Measurements from ENCODE around the gene MOGAT2. TPM values are rescaled to one million over a fixed set of nuclear protein-coding genes. Genes with fewer than 3 reads are reported as not detected.

Gene MOGAT2
- total RNA-seq, 1 donor from 2014 or later: not detected

GRCh38 chr11:75760243-75760642 is 42.6 kb downstream of the MOGAT2 start:
- no peak for DNase-seq

DNA sequence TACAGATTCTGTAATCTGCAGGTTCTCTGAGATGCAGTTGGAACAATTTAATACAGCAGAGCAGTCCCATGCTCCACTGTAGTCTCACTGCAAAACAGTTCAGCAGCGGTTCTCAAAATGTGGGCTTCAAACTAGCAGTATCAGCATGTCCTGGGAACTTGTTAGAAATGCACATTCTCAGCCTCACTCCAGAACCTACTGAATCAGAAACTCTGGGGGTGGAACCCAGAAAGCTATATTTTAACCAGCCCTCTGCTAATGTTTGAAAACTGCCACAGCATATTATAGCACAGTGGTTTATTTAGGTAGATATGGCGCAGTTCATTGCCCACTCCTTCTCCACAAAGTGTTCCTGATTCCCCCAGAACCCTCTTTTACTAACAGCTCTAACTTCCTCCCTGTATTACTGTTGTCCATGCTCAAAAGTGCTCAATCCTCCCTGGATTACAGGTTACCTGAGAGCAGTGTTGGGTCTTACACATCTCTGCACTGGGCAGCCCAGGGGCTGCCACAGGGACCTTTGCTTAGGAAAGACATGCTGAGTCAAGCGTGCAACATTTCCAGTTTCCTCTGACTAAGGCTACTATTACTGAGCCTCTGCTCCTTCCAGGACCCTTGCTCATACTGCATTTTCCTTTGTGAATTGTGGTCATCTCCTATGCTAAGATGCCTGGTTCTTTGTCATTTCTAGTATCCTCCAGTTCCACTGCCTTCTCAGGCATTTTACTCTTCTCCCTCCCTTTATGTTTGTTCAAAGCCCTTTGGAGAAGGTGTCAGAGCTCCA is 43.3 kb downstream of the MOGAT2 start:
- DNase-seq: no peak

DNA sequence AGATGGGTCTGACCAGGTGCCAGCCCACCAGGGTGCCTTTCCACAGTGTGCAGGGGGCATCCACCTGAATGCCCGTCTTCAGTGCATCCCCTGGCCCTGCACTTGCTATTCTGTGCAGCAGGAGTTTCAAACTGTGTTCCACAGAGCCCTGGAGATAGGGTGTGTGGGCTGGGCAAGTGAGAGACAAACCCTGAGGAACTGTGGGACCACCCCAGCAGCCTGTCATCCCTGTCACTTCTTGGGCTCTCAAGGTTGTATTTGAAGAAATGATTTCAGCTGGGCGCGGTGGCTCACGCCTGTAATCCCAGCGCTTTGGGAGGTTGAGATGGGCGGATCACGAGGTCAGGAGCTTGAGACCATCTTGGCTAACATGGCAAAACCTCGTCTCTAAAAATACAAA is 44.5 kb downstream of the MOGAT2 start:
- DNase-seq: no peak

DNA sequence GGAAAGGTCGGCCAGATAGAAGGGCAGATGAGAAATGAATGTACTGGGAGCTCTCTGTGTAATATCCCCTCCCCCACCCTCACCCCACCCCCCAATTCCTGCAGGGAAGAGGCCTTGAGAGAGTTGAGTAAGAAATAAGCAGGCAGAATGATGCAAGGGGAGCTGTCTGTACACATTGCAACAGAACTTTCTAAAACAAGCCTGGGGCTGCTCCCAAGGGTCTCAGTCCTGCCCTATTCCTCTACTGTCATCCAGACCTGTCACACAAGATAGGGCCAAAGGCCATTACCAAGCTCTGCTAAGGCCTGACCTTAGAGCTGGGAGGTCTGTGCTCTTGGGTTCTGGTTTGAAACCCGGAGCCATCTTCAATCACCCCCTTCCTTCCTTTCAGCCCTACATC is 45.2 kb downstream of the MOGAT2 start:
- no peak for DNase-seq

GRCh38 chr11:75763846-75764245 is 46.2 kb downstream of the MOGAT2 start:
- DNase-seq: no peak

DNA sequence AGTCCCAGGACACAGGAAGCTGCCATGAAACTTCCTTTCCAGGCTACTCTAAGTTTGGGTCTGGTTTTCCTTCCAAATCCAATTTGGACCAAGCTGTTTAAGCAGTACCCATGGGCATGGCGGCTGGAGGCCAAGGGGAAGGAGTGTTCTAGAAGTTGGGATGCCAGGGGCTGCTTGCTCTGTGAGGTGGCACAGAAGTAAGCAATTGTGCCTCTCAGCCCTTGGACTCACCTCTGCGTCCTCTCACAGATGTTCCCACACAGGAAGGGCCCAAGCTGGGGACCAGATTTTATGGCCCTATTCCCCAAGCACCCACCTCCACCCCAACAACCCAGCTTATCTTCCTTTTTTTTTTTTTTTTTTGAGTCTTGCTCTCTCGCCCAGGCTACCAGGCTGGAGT is 47.5 kb downstream of the MOGAT2 start:
- DNase-seq: no peak

- no peak for DNase-seq
These were observed 49.0 kb downstream of the MOGAT2 start for GRCh38 chr11:75766443-75767227.

GRCh38 chr11:75767228-75767572 is 49.6 kb downstream of the MOGAT2 start:
- DNase-seq: no peak

GRCh38 chr11:75767793-75768111 is 50.1 kb downstream of the MOGAT2 start:
- DNase-seq: no peak

GRCh38 chr11:75768112-75768908 is 50.7 kb downstream of the MOGAT2 start, which contains the start of gene DGAT2:
Gene DGAT2, plus strand, starts transcription at chr11:75768778. Its CDS starts 214 bp downstream, at chr11:75768992.
- DNase-seq: peak; percentile 79

DNA sequence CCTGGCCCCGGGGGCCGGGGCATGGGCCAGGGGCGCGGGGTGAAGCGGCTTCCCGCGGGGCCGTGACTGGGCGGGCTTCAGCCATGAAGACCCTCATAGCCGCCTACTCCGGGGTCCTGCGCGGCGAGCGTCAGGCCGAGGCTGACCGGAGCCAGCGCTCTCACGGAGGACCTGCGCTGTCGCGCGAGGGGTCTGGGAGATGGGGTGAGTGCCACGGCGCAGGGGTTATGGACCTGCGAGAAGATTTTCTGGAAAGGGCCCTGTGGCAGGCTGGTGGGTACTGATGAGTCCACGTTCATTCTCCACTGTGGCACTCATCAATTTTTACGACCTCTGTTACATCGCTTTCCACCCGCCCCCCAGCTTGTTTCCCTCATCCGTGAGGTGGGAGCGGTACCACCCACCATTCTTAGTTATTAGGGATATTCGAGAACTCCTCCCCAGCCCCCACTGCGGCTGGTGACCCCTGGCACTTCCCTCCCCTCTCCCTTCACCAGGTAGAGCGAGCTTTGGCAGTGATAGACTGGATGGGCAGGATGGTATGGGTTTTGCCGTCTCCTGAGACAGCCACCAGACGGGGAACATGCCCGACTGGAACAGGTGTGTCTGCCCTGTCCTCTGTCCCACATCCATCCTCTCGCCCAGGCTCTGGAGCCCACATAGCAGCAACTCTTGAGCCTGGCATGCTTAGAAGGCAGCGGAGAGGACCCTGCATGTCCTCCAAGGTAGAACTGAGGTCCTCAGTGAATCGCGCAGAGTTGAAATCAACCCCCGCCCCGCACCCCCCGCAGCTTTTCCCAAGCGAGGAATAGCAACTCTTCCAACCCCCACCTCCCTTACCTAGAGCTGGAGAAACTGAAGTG is 51.5 kb downstream of the MOGAT2 start:
- peak; percentile 12 for DNase-seq

DNA sequence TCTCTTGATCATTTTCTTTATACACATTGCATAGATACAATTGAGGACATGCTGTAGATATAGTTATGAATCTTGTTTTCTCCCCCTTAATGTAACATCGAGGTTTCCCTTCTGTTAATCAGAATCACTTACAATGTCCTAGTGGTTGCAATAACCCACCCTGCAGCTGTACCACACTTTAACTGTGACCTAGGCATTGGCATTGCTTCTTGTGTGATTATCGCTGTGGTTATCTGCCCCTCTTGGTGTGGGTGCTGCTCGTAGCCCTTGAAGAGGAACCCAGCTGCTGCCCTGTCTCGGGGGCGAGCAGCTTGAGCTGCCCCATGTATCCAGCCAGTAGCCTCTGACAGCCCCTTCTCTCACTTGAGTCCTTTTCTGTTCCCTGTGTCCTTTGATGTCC is 52.5 kb downstream of the MOGAT2 start:
- no peak for DNase-seq

DNA sequence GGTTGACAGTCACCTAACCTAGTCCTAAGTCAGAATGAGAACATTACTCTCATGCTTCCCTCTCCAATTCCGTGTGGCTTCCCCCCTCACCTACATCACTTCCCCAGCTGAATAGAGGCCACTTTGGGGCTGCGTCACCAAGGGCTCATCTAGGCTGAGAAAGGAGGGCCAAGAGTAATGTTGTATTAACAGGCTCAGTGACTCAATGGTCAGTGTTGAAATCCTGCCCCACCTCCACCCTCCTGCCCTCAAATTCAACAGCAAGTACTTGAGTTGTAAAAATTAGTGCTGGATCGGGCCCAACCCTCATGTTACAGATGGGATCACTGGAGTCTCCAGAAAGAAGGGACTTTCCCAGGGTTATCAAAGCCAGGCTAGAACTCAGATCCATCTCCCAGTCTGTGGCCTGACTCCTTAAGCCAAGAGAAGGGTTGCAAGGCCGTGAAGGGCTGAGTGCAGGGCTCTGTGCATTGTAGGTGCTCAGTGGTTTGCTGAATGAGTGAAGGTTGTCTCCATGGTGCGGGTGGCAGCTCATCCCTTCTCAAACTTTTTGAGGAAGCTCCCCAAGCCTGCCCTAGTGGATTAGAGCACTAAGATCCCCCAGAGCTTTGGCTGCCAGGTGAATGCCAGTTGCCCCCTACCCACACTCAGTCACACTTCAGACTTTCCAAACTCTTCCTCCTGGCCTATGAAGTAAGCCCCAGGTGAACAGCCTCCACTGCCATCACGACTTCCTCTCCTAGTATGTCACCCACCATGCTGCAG is 54.2 kb downstream of the MOGAT2 start:
- no peak for DNase-seq

DNA sequence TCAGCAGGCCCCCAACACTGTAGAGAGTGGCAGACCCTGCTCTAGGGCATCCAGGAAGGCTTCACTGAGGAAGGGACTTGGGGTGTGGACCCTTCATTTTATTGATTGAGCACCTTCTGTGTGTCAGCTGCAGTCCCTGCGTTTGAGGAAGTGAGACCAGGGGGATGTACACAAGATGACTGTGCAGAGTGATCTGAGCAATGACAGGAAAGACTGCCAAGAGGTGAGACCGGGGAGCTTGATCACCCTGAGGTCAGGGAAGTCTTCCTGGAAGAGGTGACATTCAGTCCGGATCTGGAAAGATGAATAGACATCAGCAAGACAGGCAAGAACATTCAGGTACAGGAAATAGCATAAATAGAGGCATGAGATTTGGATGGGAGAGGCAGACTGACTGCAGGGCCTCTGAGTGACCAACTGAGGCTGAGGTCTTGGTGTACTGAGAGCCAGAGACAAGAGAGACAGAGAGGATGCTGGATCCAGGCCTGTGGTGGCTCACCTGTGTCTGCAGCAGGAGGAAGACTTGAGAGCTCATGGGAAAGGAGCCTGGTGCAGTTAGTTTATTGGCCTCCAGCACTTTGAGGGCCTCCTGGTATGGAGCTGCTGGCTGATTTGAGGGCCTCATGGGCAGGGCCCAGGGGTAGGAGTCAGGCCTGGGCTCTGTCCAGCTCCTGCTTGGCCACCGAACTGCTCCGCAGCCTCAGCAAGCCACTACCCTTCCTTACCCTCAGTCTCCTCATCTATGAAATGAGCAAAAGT is 56.1 kb downstream of the MOGAT2 start:
- no peak for DNase-seq

- no peak for DNase-seq
These were observed 57.4 kb downstream of the MOGAT2 start for GRCh38 chr11:75775056-75775455.

DNA sequence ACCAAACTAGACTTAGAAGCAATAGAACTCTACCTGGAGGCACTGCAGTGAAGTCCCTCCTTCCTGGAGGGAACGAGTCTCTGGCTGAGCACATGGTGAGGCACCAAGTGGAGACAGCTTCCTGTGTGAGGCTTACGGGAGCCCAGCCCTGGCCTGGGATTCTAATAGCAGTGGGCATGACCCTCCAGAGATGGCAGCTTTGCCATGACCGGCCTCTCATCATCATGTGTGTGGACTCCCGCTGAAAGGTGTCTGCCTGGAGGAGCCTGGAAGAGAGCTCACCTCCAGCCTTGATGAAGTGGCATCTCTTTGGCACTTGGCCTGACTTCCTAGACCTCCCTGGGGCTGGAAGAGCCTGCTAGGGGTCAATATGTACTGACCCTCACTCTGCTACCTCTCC is 58.9 kb downstream of the MOGAT2 start:
- no peak for DNase-seq

DNA sequence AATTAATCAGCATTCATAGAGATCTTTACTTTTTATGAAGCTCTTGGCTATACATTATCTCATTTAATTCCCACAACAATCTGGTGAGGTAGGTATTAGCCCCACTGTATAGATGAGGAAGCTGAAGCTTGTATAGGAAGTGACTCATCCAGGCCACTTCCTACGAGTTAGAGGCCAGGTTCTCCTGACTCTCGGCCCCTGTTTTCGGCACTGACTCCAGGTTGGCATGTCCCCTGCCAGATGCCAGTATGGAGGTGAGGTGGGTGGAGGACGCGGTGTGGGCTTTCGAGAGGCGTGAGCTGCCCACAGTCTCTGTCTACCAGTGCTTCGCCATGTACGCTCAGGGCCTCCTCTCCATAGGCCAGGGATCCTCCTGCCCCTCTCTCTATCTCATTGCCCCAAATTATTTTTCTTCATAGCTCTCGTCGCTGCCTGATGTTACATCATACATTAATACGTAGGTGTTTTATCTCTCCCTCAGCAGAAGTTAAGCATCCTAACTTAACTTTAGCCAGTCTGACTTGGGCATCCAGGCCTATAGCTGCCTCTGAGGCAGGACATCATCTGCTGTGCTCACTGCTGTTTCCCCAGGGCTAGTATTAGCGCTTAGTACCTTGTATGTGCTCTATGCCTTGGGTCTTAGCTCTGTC is 59.9 kb downstream of the MOGAT2 start:
- no peak for DNase-seq

- DNase-seq: no peak
These were observed 61.3 kb downstream of the MOGAT2 start for GRCh38 chr11:75778962-75779361.

DNA sequence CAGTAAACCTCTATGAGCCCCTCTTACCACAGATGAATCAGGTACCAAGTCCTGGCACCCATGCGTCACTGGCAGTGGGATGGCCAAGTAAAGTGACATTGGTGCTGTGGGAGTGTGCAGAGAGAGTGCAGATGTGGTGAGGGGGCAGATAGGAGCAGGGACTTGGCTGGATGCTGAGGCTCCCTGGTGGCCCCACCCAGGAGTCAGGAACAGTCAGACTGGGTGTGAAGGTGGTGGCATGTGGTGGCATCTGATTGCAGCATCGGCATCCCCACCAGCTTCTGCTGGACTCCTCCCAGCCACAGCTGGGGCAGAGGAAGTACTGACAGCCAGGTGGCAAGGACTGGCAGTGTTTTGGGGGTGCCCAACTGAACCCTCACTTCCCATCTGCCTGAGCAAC is 62.3 kb downstream of the MOGAT2 start:
- DNase-seq: no peak

GRCh38 chr11:75780888-75781287 is 63.2 kb downstream of the MOGAT2 start:
- no peak for DNase-seq

Data from tongue (tissue), 2 donors.